Measurements from ENCODE around the gene BCL7A.

DNA sequence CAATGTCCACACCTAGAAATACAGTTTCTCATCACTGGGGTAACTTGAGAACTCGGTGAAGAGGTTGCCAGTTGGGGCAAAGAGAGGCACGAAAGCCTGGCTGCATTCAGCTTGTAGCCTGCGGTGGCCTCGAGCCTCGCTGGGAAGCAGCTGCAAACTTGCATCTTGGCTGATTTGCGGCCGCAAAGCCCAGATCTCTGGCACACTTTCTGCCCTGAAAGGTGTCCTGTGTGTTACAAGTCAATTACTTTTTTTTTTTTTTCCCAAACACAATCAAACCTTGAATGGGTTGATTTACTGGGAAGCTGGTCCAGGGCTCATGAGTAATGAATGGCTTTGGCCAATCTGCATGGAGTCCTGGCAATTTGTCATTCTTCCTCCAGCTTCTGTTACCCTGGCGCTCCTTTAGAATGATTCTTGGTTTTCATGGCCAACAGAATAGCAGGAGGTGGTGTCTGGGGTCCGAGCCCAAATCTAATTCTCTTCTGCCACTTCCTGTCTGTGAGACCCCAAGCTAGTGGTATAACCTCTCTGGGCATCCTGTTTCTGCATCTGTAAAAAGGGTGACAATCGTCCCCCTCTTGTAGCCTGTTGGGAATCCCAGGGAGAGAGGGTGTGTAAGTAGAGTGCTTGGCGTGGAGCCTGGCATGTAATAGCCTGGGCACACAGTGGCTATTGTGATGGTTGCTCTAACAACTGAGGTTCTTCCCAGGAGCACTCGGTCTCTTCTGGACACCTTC lies 6.7 kb downstream of the BCL7A start:
- TF ChIP-seq POLR2AphosphoS5 (IDR thresholded peaks at IDR 0.05; ENCODE audit: low read depth, low read length) (no peak), TAF1 (IDR thresholded peaks at IDR 0.05; ENCODE audit: borderline replicate concordance, insufficient read depth, low read length) (no peak), SIN3A (IDR thresholded peaks at IDR 0.05; ENCODE audit: borderline replicate concordance, insufficient read depth, low read length) (no peak), FOXP2 (optimal IDR thresholded peaks at IDR 0.05; ENCODE audit: borderline replicate concordance, extremely low read depth, extremely low read length, insufficient read depth) (no peak)
- TF ChIP-seq, protein P1, sequence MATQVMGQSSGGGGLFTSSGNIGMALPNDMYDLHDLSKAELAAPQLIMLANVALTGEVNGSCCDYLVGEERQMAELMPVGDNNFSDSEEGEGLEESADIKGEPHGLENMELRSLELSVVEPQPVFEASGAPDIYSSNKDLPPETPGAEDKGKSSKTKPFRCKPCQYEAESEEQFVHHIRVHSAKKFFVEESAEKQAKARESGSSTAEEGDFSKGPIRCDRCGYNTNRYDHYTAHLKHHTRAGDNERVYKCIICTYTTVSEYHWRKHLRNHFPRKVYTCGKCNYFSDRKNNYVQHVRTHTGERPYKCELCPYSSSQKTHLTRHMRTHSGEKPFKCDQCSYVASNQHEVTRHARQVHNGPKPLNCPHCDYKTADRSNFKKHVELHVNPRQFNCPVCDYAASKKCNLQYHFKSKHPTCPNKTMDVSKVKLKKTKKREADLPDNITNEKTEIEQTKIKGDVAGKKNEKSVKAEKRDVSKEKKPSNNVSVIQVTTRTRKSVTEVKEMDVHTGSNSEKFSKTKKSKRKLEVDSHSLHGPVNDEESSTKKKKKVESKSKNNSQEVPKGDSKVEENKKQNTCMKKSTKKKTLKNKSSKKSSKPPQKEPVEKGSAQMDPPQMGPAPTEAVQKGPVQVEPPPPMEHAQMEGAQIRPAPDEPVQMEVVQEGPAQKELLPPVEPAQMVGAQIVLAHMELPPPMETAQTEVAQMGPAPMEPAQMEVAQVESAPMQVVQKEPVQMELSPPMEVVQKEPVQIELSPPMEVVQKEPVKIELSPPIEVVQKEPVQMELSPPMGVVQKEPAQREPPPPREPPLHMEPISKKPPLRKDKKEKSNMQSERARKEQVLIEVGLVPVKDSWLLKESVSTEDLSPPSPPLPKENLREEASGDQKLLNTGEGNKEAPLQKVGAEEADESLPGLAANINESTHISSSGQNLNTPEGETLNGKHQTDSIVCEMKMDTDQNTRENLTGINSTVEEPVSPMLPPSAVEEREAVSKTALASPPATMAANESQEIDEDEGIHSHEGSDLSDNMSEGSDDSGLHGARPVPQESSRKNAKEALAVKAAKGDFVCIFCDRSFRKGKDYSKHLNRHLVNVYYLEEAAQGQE (IDR thresholded peaks at IDR 0.05; ENCODE audit: insufficient read depth in 1 of 2, low read depth in 2 of 2, low read length in 2 of 2), result no peak
